OCI-LY1 (cell line): ENCODE results near the gene SIDT1.

Experiments used
- EZH2 ChIP-seq: fragments of 200-600 bp; sonication (generic), shearing (Covaris generic); IDR thresholded peaks from 2 replicates; pipeline ENCODE4 v1.8.0; 2017; ENCODE audit warnings: borderline replicate concordance, mixed run types, mild to moderate bottlenecking, antibody characterized with exemption, low read length, moderate library complexity, mixed read lengths
- TF ChIP-seq, protein P1 (sequence below): fragments of 200-600 bp; sonication (generic), shearing (Covaris generic); IDR thresholded peaks from 2 replicates; pipeline ENCODE4 v1.5.1; 2017; ENCODE audit warnings: mild to moderate bottlenecking, antibody characterized with exemption, low read length, moderate library complexity, mixed read lengths

- TF ChIP-seq, protein P1, sequence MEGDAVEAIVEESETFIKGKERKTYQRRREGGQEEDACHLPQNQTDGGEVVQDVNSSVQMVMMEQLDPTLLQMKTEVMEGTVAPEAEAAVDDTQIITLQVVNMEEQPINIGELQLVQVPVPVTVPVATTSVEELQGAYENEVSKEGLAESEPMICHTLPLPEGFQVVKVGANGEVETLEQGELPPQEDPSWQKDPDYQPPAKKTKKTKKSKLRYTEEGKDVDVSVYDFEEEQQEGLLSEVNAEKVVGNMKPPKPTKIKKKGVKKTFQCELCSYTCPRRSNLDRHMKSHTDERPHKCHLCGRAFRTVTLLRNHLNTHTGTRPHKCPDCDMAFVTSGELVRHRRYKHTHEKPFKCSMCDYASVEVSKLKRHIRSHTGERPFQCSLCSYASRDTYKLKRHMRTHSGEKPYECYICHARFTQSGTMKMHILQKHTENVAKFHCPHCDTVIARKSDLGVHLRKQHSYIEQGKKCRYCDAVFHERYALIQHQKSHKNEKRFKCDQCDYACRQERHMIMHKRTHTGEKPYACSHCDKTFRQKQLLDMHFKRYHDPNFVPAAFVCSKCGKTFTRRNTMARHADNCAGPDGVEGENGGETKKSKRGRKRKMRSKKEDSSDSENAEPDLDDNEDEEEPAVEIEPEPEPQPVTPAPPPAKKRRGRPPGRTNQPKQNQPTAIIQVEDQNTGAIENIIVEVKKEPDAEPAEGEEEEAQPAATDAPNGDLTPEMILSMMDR: no peak
- no peak for TF ChIP-seq EZH2
Observed at GRCh38 chr3:113536627-113537101, 4.3 kb downstream of the SIDT1 start.
